Activated CD4-positive, alpha-beta T cell treated with anti-CD3 and anti-CD28 coated beads, Interleukin-2, amount 50 U/mL, for 1 hour (primary cell): ENCODE measurements around the gene SLIT3.

Experiments
- DNase-seq: peaks from one replicate; pipeline ENCODE4 v3.0.0-alpha.2; 2020

Gene SLIT3

GRCh38 chr5:169064093-169064492, 236.8 kb downstream of the SLIT3 start:
- no peak for DNase-seq

- no peak for DNase-seq
Observed at GRCh38 chr5:169063316-169063953, 237.5 kb downstream of the SLIT3 start.

DNA sequence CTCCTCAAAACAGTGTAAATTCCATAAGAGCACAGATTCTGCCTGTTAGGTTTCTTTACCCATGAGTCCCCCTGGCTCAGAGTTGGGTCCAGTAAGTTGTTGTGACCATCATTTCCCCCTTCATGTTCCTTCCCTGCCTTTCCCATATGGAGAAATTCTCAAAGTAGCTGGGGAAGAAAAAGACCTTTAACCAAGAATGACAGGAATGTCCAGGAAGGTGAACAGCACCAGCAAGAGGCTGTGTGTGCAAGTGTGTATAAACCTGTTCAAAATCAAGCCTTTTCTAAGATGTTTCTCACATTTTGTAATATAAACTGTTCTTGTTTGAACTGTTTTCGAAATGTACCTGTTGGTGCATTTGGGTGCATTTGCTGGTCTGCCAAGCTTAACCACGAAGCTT, 238.2 kb downstream of the SLIT3 start:
- DNase-seq: no peak

GRCh38 chr5:169054506-169054905, 246.4 kb downstream of the SLIT3 start:
- no peak for DNase-seq

DNA sequence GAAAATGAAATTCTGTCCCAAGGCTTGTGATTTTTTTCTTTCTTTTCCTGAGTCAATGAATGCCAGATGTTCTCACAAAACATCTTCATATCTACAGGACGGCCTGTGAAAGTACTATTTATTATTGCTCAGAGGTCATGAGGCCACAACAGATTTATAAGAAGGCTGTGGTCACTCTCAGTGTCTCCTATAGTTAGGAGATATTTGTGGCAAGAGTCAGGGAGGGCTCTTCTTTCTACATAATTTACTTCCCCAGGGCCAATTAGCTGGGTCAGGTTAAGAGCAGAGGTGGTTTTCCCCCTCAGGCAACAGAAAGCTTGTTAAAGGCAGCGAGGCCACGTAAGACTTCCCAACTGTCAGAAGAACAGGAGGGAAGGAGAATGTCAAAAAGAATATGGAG, 248.7 kb downstream of the SLIT3 start:
- DNase-seq: no peak

GRCh38 chr5:169051351-169051750, 249.6 kb downstream of the SLIT3 start:
- no peak for DNase-seq

DNA sequence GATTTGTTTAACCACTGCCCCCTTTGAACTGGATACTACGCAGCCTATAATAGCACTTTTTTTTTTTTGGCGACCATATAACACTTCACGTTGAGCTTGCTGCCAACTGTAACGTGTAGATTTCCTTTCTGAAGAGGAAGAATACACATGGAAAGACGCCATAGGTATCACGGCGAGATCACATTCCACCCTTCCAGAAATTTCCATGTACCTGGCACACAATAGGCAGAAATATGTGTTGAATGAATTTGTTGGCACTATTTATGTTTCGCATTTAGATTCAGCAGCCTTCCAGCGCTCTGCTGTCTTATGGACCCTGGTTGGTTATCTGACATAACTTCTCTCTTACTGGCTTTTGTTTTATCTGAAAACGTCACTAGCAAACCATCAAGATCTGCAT, 250.3 kb downstream of the SLIT3 start:
- no peak for DNase-seq

DNA sequence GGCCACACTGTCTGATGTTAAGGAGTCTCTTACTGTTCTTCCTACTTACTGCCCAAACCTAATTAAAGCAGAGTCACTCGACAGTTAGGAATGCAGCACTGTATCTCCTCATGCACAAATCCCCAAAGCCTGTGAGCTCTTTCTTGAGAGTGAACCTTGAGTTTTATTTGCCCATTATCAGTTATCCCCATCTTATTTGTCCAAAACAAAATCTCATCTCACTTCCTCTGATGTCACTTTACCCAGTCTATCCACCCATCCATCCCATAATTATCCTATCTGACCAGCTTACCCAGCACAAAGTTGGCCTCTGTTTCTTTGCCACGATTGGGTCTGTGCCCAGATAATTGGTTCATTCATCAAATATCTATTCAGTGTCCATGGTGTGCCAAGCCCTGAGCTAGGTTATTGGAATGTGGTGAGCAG, 250.8 kb downstream of the SLIT3 start:
- no peak for DNase-seq

DNA sequence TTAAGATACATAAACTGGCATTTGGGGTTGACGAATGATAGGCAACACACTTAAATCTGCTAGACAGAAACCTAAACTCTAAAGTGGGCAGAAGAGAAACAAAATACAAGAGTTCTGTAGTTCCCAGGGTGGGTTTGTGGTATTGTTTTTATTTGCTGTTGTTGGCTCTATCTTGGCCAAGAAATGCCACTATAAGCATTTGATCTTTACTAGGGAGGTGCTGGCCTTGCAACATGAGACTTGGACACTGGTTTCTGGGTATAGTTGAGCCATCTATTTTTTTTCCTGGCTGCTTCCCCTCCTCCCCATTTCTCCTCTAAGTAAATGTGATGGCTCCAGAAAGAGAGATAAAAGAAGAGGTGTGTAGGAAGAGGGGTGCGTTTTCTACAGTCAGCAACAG, 251.2 kb downstream of the SLIT3 start:
- no peak for DNase-seq

DNA sequence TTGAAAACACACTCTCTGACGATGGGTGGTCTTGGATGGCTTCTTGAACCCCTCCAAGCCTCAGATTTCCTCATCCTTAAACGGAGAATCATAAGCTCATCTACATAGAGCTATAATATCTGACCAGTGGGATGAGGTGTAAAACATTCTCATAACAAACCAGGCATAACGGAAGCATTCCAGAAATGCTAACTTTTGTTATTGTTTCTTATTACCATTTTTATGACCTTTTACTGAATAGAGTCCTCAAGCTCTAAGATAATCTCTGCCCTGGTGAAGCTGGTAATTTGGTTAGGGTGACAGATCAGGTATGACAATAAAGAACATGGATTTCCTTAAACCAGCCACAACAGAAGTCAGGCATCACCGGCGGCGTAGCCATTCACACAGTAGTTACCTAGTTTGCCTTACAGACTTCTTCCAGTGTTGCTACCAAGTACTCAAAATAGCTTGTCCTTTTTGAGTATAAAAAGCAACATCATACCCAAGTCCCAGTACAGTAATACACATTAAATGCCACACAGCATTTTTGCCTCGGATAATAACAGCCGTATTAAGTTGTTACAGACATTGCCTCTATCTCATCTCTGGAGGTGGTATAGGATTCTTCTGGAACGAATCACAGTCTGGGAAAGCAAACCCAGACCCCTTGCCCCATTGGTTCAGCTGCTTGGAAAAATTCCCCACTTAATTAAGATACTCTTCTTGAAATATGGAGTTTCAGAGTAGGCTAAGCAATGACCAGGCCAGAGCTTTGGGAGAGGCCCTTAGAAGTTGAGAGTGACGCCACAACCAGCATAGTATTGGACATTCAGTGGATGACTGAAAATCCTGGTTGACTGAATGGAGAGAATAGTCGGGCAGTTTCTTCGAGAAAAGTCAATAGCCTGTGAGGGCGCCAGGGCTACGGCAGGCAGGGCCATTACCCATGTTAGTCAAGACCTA, 252.5 kb downstream of the SLIT3 start:
- no peak for DNase-seq

- no peak for DNase-seq
Observed at GRCh38 chr5:169044962-169045361, 256.0 kb downstream of the SLIT3 start.

GRCh38 chr5:169041180-169041579, 259.8 kb downstream of the SLIT3 start:
- no peak for DNase-seq

GRCh38 chr5:169039592-169039991, 261.3 kb downstream of the SLIT3 start:
- DNase-seq: no peak

- DNase-seq: no peak
Observed at GRCh38 chr5:169037466-169037865, 263.5 kb downstream of the SLIT3 start.

- DNase-seq: no peak
Observed at GRCh38 chr5:169036079-169036805, 264.7 kb downstream of the SLIT3 start.

GRCh38 chr5:169029661-169030274, 271.2 kb downstream of the SLIT3 start:
- DNase-seq: no peak

DNA sequence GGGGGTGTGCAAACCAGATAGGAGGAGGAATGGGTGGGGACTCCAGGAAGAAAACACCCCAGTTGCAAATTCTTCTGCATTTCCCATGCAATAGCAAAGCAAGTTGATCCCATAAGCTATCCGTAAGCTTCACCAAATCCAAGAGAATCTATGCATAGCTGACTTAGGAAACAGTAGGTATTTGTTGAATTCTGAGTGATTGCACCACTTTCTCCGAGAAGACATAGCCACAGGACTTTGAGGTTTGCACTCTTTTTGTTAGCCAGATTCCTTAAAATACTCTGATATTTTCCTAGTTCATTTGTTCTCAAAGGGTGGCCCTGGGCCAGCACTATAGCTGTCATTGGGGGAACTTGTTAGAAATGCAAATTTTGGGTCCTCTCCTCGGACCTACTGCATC, 271.9 kb downstream of the SLIT3 start:
- DNase-seq: no peak

- no peak for DNase-seq
Observed at GRCh38 chr5:169027501-169028061, 273.4 kb downstream of the SLIT3 start.

DNA sequence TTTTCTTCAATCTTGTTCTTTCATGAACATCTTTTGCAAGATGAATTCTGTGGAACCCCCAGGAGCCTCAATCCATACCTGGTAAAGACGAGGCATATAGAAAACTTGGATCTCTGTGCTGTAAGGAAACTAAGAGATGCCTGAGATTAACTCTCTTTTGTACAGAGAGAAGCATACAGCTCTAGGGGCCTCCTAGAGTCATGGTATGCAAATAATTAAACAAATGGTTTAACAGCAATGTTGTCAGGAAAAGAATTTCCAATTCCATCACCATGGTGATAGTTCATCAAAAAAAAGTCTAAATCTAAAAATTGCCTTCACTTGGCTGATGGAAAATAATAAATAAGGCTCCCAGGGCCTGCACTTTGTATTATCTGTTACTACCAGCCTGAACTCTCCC, 275.4 kb downstream of the SLIT3 start:
- no peak for DNase-seq

DNA sequence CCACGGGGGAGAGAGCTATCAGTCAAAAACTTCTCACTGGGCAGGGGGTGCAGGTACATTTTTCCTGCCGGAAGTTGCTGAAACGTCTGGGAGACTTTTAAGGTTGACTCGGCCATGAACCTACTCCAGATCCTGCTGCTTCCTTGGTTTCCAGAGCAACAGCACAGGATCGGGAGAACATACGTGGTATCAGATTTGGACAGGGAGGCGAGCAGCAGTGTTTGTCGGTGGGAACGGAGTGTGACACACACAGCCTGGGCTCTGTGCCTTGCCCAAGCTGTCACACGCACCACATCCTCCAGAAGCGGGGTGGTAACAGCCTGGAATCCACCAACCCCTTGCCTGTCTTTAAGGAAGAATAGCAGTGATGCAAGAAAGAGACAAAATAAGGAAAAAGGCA, 276.5 kb downstream of the SLIT3 start:
- DNase-seq: no peak

GRCh38 chr5:169022718-169023117, 278.2 kb downstream of the SLIT3 start:
- DNase-seq: no peak

- no peak for DNase-seq
Observed at GRCh38 chr5:169020102-169020501, 280.8 kb downstream of the SLIT3 start.

DNA sequence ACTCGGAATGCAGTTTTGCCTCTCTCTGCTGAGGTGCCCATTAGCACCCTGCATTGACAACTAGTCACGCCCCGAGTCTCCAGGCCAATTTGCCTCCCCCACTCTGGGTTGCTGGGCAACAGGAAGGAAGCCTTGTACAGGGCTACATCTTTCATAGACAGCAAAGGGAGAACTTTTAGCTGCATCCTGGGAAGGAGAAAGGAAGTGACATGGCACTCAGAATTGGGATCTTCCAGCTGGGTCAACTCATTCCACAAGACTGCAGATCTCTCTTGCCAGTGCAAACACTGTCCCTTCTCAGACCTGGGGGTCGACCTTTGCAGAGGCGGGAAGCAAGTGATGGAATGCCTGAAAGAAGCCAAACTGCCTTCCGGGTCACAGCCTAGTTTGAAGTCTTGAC, 282.0 kb downstream of the SLIT3 start:
- DNase-seq: no peak
